CD4-positive, alpha-beta memory T cell (primary cell): ENCODE data around the gene ANKRD6. TPM values are rescaled to one million over a fixed set of nuclear protein-coding genes. Genes with fewer than 3 reads are reported as not detected.

Experiments
- CTCF ChIA-PET: fragments of 350-600 bp; sonication (Branson Sonifier 250); formaldehyde crosslinking; loops from one replicate; lab custom pipeline; 2021; ENCODE audit warnings: inconsistent platforms; ENCODE audit not compliant: partially characterized antibody; lab: Charles Lee
- POLR2A ChIA-PET: fragments of 350-600 bp; sonication (Branson Sonifier 250); formaldehyde crosslinking; loops from one replicate; lab custom pipeline; 2021; ENCODE audit not compliant: partially characterized antibody; lab: Charles Lee
- DNase-seq, 5 donors: peaks; one replicate each; pipeline versions ENCODE4 v3.0.0 to v3.0.0-alpha.2; 2020 to 2022; ENCODE audit warnings: mixed read lengths in 1 of 5
- H3K27ac ChIP-seq: one replicate; pipeline ENCODE4 v1.7.0; 2013; ENCODE audit warnings: low read depth, low read length
- H3K27me3 ChIP-seq: 2 replicates; pipeline ENCODE4 v1.7.0; 2013; ENCODE audit warnings: mild to moderate bottlenecking, low read length, moderate library complexity; ENCODE audit not compliant: insufficient read depth
- H3K36me3 ChIP-seq: 2 replicates; pipeline ENCODE4 v1.7.0; 2013; ENCODE audit warnings: mild to moderate bottlenecking, low read length, moderate library complexity; ENCODE audit not compliant: insufficient read depth
- H3K4me1 ChIP-seq: 2 replicates; pipeline ENCODE4 v1.7.0; 2013; ENCODE audit warnings: mild to moderate bottlenecking, low read length, moderate library complexity; ENCODE audit not compliant: insufficient read depth
- H3K4me3 ChIP-seq, 2 donors: one replicate each; pipeline ENCODE4 v1.7.0; 2013; ENCODE audit warnings: low read length in 2 of 2, mild to moderate bottlenecking in 1 of 2
- H3K9me3 ChIP-seq, 2 donors: one replicate each; pipeline ENCODE4 v1.7.0; 2013; ENCODE audit warnings: low read length in 2 of 2, control low read depth in 1 of 2; ENCODE audit not compliant: control insufficient read depth in 1 of 2
- H3K27ac Mint-ChIP-seq, 7 donors: one replicate each; pipeline ENCODE4 v1.8.0; 2020 to 2021; ENCODE audit warnings: mixed read lengths in 7 of 7, mild to moderate bottlenecking in 6 of 7, inconsistent platforms in 3 of 7, moderate library complexity in 3 of 7
- H3K27me3 Mint-ChIP-seq, 2 donors: one replicate each; pipeline ENCODE4 v1.8.0; 2020 to 2021; ENCODE audit warnings: mixed read lengths in 2 of 2
- H3K36me3 Mint-ChIP-seq, 2 donors: one replicate each; pipeline ENCODE4 v1.8.0; 2020 to 2021; ENCODE audit warnings: mixed read lengths in 2 of 2, inconsistent platforms in 1 of 2, mild to moderate bottlenecking in 1 of 2
- H3K4me1 Mint-ChIP-seq, 4 donors: one replicate each; pipeline ENCODE4 v1.8.0; 2020 to 2021; ENCODE audit warnings: mixed read lengths in 4 of 4, mild to moderate bottlenecking in 1 of 4
- H3K4me3 Mint-ChIP-seq, 8 donors: one replicate each; pipeline ENCODE4 v1.8.0; 2020 to 2021; ENCODE audit warnings: mixed read lengths in 8 of 8, mild to moderate bottlenecking in 7 of 8, moderate library complexity in 6 of 8, inconsistent platforms in 3 of 8
- H3K9me3 Mint-ChIP-seq, 8 donors: one replicate each; pipeline ENCODE4 v1.8.0; 2020 to 2021; ENCODE audit warnings: mixed read lengths in 8 of 8, mild to moderate bottlenecking in 5 of 8, inconsistent platforms in 3 of 8, moderate library complexity in 1 of 8
- intact Hi-C: fragments of 100-400 bp; cut with micrococcal nuclease; formaldehyde crosslinking; loops from one replicate; pipeline ENCODE4 v1.15.1; 2023
- polyA plus RNA-seq, 2 donors: library from polyadenylated mRNA; unstranded; fragments of 300-500 nt; fragmentation: Illumina TruSeq; gene quantifications; one replicate each; pipeline ENCODE4 v1.2.3, GENCODE V29; 2021
- total RNA-seq, 2 experiments: library from RNA; stranded (reverse); gene quantifications; one replicate each; pipeline ENCODE4 v1.2.3, GENCODE V29; 2021

ANKRD6 gene
- total and polyA plus RNA-seq, 4 experiments from 2014 or later, result 2.8 to 5.8 (median 4.3) TPM

DNA sequence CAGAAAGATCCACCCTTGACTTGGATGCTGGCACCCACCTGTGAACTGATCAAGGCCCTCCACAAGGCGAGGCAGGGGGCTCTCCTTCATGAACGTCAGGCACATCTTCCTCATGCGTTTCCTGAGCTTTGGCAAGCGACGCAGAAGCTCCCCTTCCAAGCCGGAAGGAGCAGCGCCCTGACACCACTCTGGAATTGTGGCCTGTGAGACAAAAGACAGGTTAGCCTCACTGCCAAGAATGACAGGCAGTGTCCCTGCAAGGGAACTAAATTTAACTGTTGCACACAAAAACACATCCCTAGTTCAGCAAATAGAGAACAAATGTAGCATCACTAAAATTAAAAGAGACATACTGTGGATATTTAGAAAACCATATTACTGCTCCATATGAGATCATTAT lies 247.6 kb downstream of the ANKRD6 start:
- ChIA-PET CTCF (interaction anchor here (1.2 kb wide), 1 partner anchor 248 kb away, joined by 3 read pairs; no protein-coding TSS in a partner anchor), POLR2A (no interaction called here)
- H3K36me3 Mint-ChIP-seq, result peaks cover 63 to 77% of the 10 kb centered on the region in 2 donors
- intact Hi-C loops, result no loop called here
- H3K4me3 Mint-ChIP-seq, result no peak overlapping the region
- no peaks in the 10 kb centered on the region for H3K27me3 Mint-ChIP-seq
- no peaks in the 10 kb centered on the region for H3K27me3 ChIP-seq
- H3K27ac Mint-ChIP-seq, result no peak overlapping the region
- H3K27ac ChIP-seq, result no peak overlapping the region
- H3K4me3 ChIP-seq, result no peak overlapping the region
- no peak for DNase-seq
- H3K36me3 ChIP-seq, result peaks cover 69% of the 10 kb centered on the region
- H3K4me1 Mint-ChIP-seq, result no peaks in the 10 kb centered on the region
- H3K9me3 Mint-ChIP-seq, result no peaks in the 10 kb centered on the region
- H3K9me3 ChIP-seq, result no peaks in the 10 kb centered on the region
- H3K4me1 ChIP-seq, result no peaks in the 10 kb centered on the region

DNA sequence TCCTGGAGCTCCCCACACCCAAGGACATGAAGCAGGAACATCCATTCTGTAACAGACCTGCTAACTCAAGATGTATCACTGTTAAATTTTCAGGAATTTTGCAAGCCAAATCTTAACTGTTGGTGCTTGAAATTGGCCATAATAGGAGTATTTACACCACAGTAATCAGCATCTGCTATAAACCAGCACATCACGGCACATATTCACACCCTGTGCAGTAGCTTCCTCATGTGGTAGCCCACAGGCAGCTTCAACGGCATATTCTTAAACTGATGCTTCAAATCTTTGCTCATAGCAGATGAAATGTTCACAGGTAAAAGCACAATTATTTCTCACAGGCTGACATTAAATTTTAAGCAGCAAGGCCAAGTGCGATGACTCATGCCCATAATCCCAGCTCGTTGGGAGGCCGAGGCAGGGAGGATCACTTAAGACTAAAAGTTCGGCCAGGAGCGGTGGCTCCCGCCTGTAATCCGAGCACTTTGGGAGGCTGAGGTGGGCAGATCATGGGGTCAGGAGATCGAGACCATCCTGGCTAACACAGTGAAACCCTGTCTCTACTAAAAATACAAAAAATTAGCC lies 249.1 kb downstream of the ANKRD6 start:
- Histone ChIP-seq H3K27me3 (no peaks in the 10 kb centered on the region), H3K4me3 (no peak overlapping the region), H3K9me3 (no peaks in the 10 kb centered on the region), H3K36me3 (peaks cover 64% of the 10 kb centered on the region), H3K27ac (no peak overlapping the region), H3K4me1 (no peaks in the 10 kb centered on the region)
- intact Hi-C loops, result no loop called here
- no peak for DNase-seq
- Mint-ChIP-seq H3K4me3 (no peak overlapping the region), H3K9me3 (no peaks in the 10 kb centered on the region), H3K27ac (peak overlapping the region in 1 of 7 donors; percentile 65), H3K36me3 (peaks cover 64 to 77% of the 10 kb centered on the region in 2 donors), H3K4me1 (no peaks in the 10 kb centered on the region), H3K27me3 (no peaks in the 10 kb centered on the region)
- CTCF ChIA-PET, result no interaction called here
- POLR2A ChIA-PET, result no interaction called here

DNA sequence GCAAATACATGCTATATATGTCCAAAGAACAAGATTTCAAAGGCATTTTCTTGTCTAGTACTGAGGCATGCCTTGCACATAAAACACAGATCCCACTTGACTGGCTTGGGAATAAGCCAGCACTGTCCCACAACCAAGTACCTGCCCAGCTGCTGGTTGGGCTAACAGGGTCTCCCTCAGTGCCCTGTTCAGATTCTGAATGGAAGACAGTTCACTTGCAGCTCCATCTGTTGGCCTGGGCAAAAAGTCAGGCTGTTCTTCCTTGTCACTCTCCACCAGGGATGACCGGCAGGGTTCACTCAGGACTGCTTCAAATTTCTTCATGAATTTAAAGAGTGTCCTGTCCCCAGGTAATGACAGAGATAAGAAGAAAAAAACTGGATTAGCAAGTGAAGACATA lies 250.0 kb downstream of the ANKRD6 start:
- CTCF ChIA-PET, result no interaction called here
- Histone ChIP-seq H3K36me3 (peaks cover 66% of the 10 kb centered on the region), H3K4me1 (no peaks in the 10 kb centered on the region), H3K27ac (no peak overlapping the region), H3K9me3 (no peaks in the 10 kb centered on the region), H3K27me3 (no peaks in the 10 kb centered on the region), H3K4me3 (no peak overlapping the region)
- H3K36me3 Mint-ChIP-seq, result peaks cover 66 to 80% of the 10 kb centered on the region in 2 donors
- H3K27me3 Mint-ChIP-seq, result no peaks in the 10 kb centered on the region
- H3K9me3 Mint-ChIP-seq, result no peaks in the 10 kb centered on the region
- POLR2A ChIA-PET, result no interaction called here
- no peak overlapping the region for H3K27ac Mint-ChIP-seq
- H3K4me3 Mint-ChIP-seq, result no peak overlapping the region
- intact Hi-C loops, result no loop called here
- no peak for DNase-seq
- no peaks in the 10 kb centered on the region for H3K4me1 Mint-ChIP-seq

Other genes with a start within 250 kb of the ANKRD6 start
- gene GABRR1, start 215.8 kb upstream of the ANKRD6 start, total RNA-seq, result not detected
- not detected for gene GABRR1, start 215.8 kb upstream of the ANKRD6 start, polyA plus RNA-seq
- gene GABRR2, start 117.9 kb upstream of the ANKRD6 start, total RNA-seq, result 1 to 10 TPM; 1.2 to 1.7 TPM
- under 1 TPM in 1 of 2 donors, not detected in 1; 0.10 TPM for gene GABRR2, start 117.9 kb upstream of the ANKRD6 start, polyA plus RNA-seq
- 10 to 100 TPM; 21.9 to 22.6 TPM for gene UBE2J1, start 80.4 kb upstream of the ANKRD6 start, total RNA-seq
- 10 to 100 TPM; 34.1 to 53.8 TPM for gene UBE2J1, start 80.4 kb upstream of the ANKRD6 start, polyA plus RNA-seq
- 1 to 10 TPM; 5.9 to 6.8 TPM for gene RRAGD, start 20.9 kb upstream of the ANKRD6 start, total RNA-seq
- 1 to 10 TPM; 3.1 to 3.8 TPM for gene RRAGD, start 20.9 kb upstream of the ANKRD6 start, polyA plus RNA-seq
- gene LYRM2, start 205.6 kb downstream of the ANKRD6 start, total RNA-seq, result 10 to 100 TPM; 31.8 to 36.7 TPM
- gene LYRM2, start 205.6 kb downstream of the ANKRD6 start, polyA plus RNA-seq, result 10 to 100 TPM; 73.1 to 73.3 TPM